ENCODE measurements around the gene STIM2.
"Not testable (repeated sequence)": the region's sequence is repeated elsewhere in the genome, so short reads cannot be mapped to it uniquely, and the experiment has no call there.

STIM2 gene

DNA sequence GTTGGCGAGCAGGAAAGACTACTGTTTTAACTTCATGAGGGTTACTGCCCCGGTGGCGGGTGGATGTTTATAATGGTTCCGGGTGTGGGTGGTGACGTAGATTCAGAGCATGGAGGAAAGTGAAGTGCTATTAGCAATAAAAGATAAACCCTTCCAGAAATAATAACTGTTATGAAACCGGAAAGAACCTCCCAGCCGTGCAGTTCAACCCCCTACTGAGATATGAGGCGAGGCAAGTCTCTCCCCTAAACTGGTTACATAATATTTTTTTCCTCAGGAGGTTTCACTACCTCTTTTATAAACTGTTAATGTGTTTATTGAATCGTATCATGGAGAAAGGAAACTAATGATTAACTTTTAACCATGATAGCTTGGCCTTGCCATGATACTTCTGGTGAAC, 33.9 kb upstream of the STIM2 start:
- H3K27ac Mint-ChIP-seq, result peak overlapping the region; percentile 26
- peaks cover 7% of the 10 kb centered on the region for H3K36me3 Mint-ChIP-seq (ENCODE audit: low read depth)
- peaks cover 11% of the 10 kb centered on the region for H3K9me3 Mint-ChIP-seq
- H3K27me3 Mint-ChIP-seq, result no peaks in the 10 kb centered on the region
- no peak overlapping the region for H3K4me3 Mint-ChIP-seq
- H3K4me1 Mint-ChIP-seq (ENCODE audit: low read depth), result peaks cover 29% of the 10 kb centered on the region

DNA sequence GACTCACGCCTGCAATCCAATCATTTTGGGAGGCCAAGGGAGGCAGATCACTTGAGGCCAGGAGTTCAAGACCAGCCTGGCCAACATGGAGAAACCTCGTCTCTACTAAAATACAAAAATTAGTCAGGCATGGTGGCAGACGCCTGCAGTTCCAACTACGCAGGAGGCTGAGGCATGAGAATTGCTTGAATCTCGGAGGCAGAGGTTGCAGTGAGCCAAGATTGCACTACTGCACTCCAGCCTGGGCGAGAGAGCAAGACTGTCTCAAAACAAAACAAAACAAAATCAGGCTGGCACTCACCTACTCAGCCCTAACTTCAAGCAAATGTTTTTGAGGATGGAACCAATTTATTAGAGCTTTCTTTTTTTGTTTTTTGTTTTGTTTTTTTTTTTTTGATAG, 33.3 kb upstream of the STIM2 start:
- not testable (repeated sequence) for H3K36me3 Mint-ChIP-seq (ENCODE audit: low read depth); H3K27ac Mint-ChIP-seq; H3K4me3 Mint-ChIP-seq; H3K27me3 Mint-ChIP-seq
- Mint-ChIP-seq H3K4me1 (ENCODE audit: low read depth) (peaks cover 23% of the 10 kb centered on the region), H3K9me3 (peaks cover 11% of the 10 kb centered on the region)

DNA sequence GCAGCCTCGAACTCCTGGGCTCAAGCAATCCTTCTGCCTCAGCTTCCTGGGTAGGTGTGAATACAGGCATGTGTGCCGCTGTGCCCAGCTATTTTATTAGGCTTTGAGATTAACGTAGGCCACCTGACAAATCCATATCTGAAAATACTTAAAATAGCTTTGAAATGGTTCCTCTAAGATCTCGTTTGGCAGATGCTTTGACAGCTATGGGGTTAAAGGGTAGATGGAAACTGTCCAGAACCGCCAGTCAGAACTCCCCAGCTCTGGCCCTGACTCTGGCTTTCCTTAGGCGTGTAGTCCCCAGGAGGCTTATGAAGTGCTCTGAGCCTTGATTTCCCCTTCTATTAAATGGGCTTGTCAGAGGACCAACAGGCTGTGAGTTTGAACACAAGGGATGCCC, 32.8 kb upstream of the STIM2 start:
- H3K36me3 Mint-ChIP-seq (ENCODE audit: low read depth), result peaks cover 5% of the 10 kb centered on the region
- H3K4me3 Mint-ChIP-seq, result no peak overlapping the region
- H3K27ac Mint-ChIP-seq, result no peak overlapping the region
- peaks cover 10% of the 10 kb centered on the region for H3K9me3 Mint-ChIP-seq
- no peaks in the 10 kb centered on the region for H3K27me3 Mint-ChIP-seq
- H3K4me1 Mint-ChIP-seq (ENCODE audit: low read depth), result peaks cover 19% of the 10 kb centered on the region

DNA sequence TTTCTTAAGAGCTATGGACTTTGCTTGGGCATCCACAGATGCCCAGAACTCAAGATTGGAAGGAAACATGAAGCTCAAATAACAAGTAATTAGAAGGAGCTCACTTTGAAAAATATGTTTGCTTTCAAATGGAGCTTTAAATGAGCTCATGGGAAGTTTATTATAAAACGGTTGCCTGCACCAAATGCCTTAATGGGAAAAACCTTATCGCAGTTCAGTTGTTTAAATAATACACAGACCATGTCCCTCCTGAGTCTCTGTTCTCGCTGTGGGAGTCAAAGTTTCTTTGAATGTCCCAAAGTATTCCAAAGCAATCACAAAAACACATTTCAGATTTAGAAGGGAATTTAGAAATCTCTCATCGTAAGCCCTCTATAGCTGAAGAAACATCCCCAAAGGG, 31.6 kb upstream of the STIM2 start:
- no peak overlapping the region for H3K27ac Mint-ChIP-seq
- H3K9me3 Mint-ChIP-seq, result no peaks in the 10 kb centered on the region
- H3K36me3 Mint-ChIP-seq (ENCODE audit: low read depth), result no peaks in the 10 kb centered on the region
- no peaks in the 10 kb centered on the region for H3K27me3 Mint-ChIP-seq
- H3K4me1 Mint-ChIP-seq (ENCODE audit: low read depth), result peaks cover 9% of the 10 kb centered on the region
- no peak overlapping the region for H3K4me3 Mint-ChIP-seq

DNA sequence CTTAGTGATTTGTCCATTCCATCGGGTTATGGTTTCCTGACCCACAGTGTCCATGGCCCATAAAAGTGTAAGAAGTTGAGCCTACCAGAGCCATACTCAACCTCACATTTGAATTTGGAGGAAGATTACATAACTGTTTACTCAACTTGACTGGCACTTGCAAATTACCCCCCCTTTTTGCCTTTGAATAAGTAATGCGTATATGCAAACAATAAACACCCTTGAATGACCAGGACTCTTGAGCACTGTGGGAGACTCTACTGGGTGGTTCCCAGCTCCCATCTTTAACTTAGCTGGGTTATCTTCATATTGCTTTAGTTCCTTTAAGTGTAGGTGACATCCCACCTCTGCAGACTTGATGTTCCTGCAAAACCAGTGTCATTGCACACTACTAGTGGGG, 30.6 kb upstream of the STIM2 start:
- H3K4me3 Mint-ChIP-seq, result no peak overlapping the region
- peaks cover 6% of the 10 kb centered on the region for H3K36me3 Mint-ChIP-seq (ENCODE audit: low read depth)
- H3K27me3 Mint-ChIP-seq, result no peaks in the 10 kb centered on the region

DNA sequence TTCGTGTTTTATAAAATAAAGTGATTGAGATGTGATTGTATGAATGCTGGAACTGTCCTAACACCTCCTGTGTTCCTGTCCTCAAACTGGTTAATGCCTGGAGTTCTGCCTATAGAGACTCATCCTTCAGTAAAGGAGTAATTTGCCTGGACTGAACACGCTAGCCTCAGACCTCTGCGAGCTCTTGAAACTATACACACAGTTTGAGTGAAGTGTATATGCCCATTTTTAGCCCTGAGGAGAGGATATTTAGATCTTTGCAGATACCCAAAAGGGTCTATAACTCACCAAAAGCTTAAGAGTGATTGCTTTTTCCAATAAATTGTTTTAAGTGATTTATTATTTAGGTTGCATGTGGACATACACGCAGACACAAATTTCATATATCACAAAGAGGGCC, 29.9 kb upstream of the STIM2 start:
- Mint-ChIP-seq H3K27me3 (no peaks in the 10 kb centered on the region), H3K27ac (no peak overlapping the region), H3K9me3 (peaks cover 5% of the 10 kb centered on the region), H3K4me1 (ENCODE audit: low read depth) (peaks cover 9% of the 10 kb centered on the region), H3K4me3 (no peak overlapping the region), H3K36me3 (ENCODE audit: low read depth) (peaks cover 6% of the 10 kb centered on the region)

More for the DNA sequence above, 30.6 kb upstream of the STIM2 start:
- H3K9me3 Mint-ChIP-seq, result peaks cover 5% of the 10 kb centered on the region
- no peak overlapping the region for H3K27ac Mint-ChIP-seq
- peaks cover 9% of the 10 kb centered on the region for H3K4me1 Mint-ChIP-seq (ENCODE audit: low read depth)

DNA sequence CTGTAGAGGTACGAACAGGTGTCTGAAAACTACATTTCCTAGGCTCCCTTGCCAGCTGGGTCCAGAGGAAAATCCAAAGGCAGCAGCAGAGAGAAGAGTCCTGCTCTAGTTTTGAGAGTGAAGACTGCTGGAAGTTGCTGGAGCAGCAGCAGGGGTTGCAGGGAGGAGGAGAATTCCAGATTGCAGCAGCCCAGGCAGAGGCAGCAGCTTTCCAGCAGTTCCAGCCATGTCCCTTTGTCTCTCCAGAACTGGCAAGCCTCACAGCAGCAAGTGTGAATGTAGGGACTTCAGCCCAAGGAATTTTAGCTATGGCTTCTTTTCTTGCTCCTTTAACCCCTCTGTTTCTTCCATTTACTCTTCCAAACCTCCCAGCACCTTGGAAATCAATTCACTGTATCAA, 24.1 kb upstream of the STIM2 start:
- no peak overlapping the region for H3K27ac Mint-ChIP-seq
- H3K36me3 Mint-ChIP-seq (ENCODE audit: low read depth), result peaks cover 6% of the 10 kb centered on the region

DNA sequence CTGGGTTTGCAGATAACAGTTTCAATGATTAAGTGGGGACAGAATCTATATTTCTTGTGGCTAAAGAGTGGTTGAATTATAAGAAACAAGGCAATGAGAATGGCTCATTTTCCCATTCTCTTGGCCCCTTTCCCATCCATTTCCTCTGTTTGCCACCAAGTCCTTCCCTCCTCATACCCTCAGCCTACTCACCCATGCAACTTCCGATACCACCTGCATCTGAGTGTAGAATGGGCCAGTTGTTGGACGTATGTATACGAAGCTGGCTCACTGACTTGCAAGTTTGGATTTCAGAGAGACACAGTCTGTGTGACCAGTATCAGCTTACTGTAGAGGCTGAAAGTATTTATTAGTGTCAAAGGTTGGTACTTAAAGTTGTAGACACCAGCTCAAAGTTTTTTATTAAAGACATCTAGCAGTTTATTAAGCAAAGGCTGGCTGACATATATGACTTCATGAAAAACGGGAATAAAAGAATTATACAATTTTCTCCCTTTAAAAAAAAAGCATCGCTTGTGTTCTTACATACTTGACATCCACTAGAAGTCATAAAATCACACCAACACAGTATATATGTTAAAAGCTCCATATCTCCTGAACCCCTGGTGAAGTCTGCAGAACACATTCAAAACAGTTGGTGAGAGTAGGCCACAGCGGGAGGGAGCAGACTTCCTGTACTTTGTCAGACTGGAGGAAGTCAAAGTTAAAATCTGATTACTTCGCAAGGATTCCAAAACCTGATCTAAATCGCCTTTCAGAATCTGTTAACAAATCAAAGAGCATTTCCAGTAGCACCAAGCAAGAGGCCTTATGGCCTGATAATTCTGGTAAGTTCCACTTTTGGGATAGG, 22.4 kb upstream of the STIM2 start:
- peaks cover 5% of the 10 kb centered on the region for H3K4me1 Mint-ChIP-seq (ENCODE audit: low read depth)

More for the DNA sequence above, 24.1 kb upstream of the STIM2 start:
- H3K4me3 Mint-ChIP-seq, result no peak overlapping the region
- H3K9me3 Mint-ChIP-seq, result peaks cover 5% of the 10 kb centered on the region
- H3K4me1 Mint-ChIP-seq (ENCODE audit: low read depth), result peaks cover 5% of the 10 kb centered on the region
- H3K27me3 Mint-ChIP-seq, result no peaks in the 10 kb centered on the region

DNA sequence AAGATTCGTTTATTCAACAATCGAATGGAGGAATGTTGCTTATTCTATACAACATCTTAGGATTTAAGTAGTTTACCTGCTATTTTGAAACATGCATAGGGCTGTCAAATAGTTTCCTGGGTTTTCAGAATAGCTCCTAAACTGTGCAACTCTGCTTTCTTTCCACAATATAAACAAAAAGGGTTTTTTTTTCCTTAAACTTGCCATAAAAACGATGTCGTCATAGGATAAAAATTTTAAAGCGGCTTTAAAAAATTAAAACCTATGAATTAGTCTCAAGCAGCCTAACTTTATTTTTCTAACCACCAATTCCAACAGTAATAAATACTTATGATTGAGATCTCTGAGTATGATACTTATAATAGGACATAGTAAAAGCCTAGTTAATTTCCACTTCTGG, 21.6 kb upstream of the STIM2 start:
- peaks cover 6% of the 10 kb centered on the region for H3K36me3 Mint-ChIP-seq (ENCODE audit: low read depth)
- no peaks in the 10 kb centered on the region for H3K27me3 Mint-ChIP-seq
- H3K4me3 Mint-ChIP-seq, result no peak overlapping the region
- peaks cover 5% of the 10 kb centered on the region for H3K4me1 Mint-ChIP-seq (ENCODE audit: low read depth)
- no peak overlapping the region for H3K27ac Mint-ChIP-seq
- H3K9me3 Mint-ChIP-seq, result peaks cover 5% of the 10 kb centered on the region

More for the DNA sequence above, 22.4 kb upstream of the STIM2 start:
- H3K36me3 Mint-ChIP-seq (ENCODE audit: low read depth), result peaks cover 6% of the 10 kb centered on the region
- no peaks in the 10 kb centered on the region for H3K27me3 Mint-ChIP-seq
- H3K4me3 Mint-ChIP-seq, result no peak overlapping the region
- H3K27ac Mint-ChIP-seq, result no peak overlapping the region
- peaks cover 5% of the 10 kb centered on the region for H3K9me3 Mint-ChIP-seq

DNA sequence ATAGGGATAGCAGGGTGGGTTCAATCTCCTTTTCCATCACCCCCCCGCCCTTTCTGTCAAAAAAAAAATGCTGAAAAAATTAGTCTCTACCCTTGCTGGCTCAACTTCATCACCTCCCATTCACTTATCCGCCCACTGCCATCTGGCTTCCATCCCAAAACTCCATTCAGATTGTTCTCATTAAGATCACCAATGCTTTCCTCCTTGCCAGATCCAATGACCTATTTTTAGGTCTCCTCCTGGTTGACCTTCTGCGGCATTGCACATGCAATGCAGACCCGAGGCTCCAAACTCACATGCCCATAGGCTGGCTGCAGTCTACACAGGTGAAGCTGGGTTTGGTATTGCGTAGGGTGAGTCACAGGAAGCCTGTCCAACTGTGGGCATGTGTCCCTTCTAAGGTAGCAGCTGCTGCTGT, 21.1 kb upstream of the STIM2 start:
- Mint-ChIP-seq H3K27me3 (no peaks in the 10 kb centered on the region), H3K36me3 (ENCODE audit: low read depth) (peaks cover 5% of the 10 kb centered on the region), H3K27ac (no peak overlapping the region), H3K9me3 (peaks cover 4% of the 10 kb centered on the region), H3K4me1 (ENCODE audit: low read depth) (peaks cover 5% of the 10 kb centered on the region), H3K4me3 (no peak overlapping the region)

DNA sequence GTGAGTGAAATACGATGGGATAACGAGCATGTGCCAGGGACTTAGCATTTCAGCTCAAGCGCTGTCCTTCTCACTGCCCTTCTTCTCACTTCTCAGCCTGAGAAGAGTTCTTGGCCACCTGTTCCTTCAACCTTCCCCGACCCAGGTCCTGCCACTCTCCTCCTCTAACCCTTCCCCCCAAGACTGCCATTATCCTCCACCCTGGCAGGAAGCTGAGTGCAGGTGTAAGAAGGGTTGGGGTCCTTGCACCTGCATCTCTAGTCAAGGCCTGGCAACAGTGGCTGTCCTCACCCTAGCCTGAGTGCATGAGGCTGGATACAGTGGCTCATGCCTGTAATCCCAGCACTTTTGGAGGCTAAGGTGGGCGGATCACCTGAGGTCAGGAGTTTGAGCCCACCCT, 19.9 kb upstream of the STIM2 start:
- H3K4me1 Mint-ChIP-seq (ENCODE audit: low read depth), result peaks cover 5% of the 10 kb centered on the region
- H3K27ac Mint-ChIP-seq, result no peak overlapping the region
- H3K4me3 Mint-ChIP-seq, result no peak overlapping the region
- H3K9me3 Mint-ChIP-seq, result no peaks in the 10 kb centered on the region
- H3K27me3 Mint-ChIP-seq, result no peaks in the 10 kb centered on the region
- H3K36me3 Mint-ChIP-seq (ENCODE audit: low read depth), result no peaks in the 10 kb centered on the region

DNA sequence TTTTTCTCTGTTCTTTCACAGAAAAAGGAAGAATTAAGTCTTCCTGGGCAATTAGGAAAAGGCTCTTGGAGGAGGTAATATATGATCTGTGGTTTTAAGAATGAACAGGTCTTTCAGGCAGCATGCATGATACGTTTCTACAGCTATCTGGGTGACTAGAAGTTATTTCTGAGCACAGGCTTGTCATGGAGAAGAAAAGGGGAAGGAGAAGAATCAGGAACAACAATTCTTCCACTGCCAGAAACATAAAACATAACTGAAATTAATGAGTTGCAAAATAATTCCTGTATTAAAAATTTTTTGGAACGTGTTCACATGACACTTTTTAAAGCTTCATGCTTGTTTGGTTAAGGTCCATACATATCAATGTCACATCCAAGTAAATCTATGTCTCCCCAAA, 17.7 kb upstream of the STIM2 start:
- Mint-ChIP-seq H3K9me3 (no peaks in the 10 kb centered on the region), H3K4me3 (no peak overlapping the region), H3K4me1 (ENCODE audit: low read depth) (peaks cover 5% of the 10 kb centered on the region), H3K27ac (no peak overlapping the region), H3K27me3 (no peaks in the 10 kb centered on the region), H3K36me3 (ENCODE audit: low read depth) (no peaks in the 10 kb centered on the region)

DNA sequence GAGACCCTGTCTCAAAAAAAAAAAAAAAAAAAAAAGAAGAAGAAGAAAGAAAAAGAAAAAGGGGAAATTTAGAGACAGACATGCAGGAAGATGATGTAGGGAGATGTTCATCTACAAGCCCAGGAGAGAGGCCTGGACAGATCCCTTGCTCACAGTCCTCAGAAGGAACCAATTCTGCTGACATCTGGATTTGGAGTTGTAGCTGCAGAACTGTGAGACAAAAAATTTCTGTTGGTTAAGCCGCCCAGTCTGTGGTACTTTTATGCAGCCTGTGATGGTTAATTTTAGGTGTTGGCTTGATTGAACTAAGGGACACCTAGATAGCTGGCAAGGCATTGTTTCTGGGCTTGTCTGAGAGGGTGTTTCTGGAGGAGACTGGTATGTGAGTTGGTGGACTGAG, 10.1 kb upstream of the STIM2 start:
- Mint-ChIP-seq H3K27me3 (no peaks in the 10 kb centered on the region), H3K36me3 (ENCODE audit: low read depth) (no peaks in the 10 kb centered on the region), H3K4me1 (ENCODE audit: low read depth) (no peaks in the 10 kb centered on the region), H3K27ac (no peak overlapping the region), H3K9me3 (no peaks in the 10 kb centered on the region), H3K4me3 (no peak overlapping the region)

DNA sequence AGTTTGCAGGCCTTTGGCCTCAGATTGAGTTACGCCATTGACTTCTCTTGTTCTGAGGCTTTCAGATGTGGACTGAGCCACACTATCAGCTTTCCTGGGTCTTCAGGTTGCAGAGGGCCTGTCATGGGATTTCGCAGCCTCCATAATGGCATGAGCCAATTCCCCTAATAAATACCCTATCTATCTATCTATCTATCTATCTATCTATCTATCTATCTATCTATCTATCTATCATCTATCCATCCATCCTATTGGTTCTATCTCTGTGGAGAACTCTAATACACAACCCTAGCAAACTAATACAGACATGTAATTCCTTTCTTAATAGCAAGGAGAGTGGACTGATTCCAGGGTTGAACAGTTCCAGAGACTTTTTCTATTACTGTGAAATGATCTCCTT, 9.5 kb upstream of the STIM2 start:
- Mint-ChIP-seq H3K27ac (no peak overlapping the region), H3K4me3 (no peak overlapping the region), H3K9me3 (no peaks in the 10 kb centered on the region), H3K4me1 (ENCODE audit: low read depth) (no peaks in the 10 kb centered on the region), H3K27me3 (no peaks in the 10 kb centered on the region), H3K36me3 (ENCODE audit: low read depth) (no peaks in the 10 kb centered on the region)

DNA sequence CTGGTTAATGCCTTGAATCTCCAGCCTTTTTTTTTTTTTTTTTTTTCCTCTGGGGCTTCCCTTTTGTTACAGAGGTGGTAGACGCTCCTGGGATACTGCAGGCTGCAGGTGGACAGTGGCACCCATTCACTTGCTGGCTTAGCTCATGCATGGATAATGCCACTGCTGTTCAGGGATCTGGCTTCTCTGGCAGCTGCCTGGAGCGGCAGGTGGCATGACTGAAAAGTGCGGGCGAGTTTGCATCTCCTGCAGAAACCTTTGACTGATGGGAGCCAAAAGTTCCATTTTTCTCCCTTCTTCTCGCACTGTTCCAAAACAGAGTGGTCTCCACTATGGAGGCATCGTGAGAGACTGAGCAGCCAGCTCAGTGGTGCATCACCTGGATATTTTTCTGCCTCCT, 5.9 kb upstream of the STIM2 start:
- Mint-ChIP-seq H3K4me3 (no peak overlapping the region), H3K9me3 (no peaks in the 10 kb centered on the region), H3K27ac (no peak overlapping the region), H3K36me3 (ENCODE audit: low read depth) (no peaks in the 10 kb centered on the region), H3K27me3 (no peaks in the 10 kb centered on the region), H3K4me1 (ENCODE audit: low read depth) (peaks cover 27% of the 10 kb centered on the region)

DNA sequence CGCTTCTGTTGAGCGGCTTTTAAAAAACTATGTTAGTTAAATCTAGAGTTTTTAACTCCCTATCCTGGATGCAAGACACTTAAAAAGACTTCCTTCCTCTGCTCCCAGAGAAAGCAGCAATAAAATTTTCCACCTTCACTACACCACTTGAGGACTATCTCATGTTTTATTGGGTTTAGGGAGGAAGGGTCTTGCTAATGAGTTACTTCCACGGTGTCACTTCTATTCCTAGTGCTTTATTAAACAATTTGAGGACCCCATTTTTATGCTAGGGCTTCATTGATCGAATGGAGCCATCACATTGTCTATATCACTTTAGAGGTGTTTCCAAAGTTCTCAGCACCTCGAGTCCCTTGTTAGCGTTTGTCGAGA, 3.7 kb upstream of the STIM2 start:
- Mint-ChIP-seq H3K4me3 (peak overlapping the region; percentile 91), H3K9me3 (no peaks in the 10 kb centered on the region), H3K27me3 (no peaks in the 10 kb centered on the region), H3K27ac (peak overlapping the region; percentile 89), H3K4me1 (ENCODE audit: low read depth) (peaks cover 35% of the 10 kb centered on the region), H3K36me3 (ENCODE audit: low read depth) (no peaks in the 10 kb centered on the region)
